Upper lobe of right lung (tissue), 1 donor: ENCODE results near the gene ZNF391. TPM values are rescaled to one million over a fixed set of nuclear protein-coding genes. Genes with fewer than 3 reads are reported as not detected.
A peak's percentile ranks its signal among the peaks of the same experiment; 100 is the strongest.
"Not testable (repeated sequence)": the region's sequence is repeated elsewhere in the genome, so short reads cannot be mapped to it uniquely, and the experiment has no call there.

Experiments used
- ATAC-seq: fragments of 200-7000 bp; cut with Tn5 transposase; one replicate; pipeline ENCODE4 v1.9.1; 2020; ENCODE audit warnings: mild to moderate bottlenecking, moderate library complexity
- DNase-seq: peaks from one replicate; pipeline ENCODE4 v3.0.0-alpha.2; 2020
- H3K27ac ChIP-seq: fragments of 200-600 bp; one replicate; pipeline ENCODE4 v1.8.0; 2022
- H3K27me3 ChIP-seq: fragments of 200-600 bp; one replicate; pipeline ENCODE4 v1.8.0; 2022; ENCODE audit warnings: mild to moderate bottlenecking
- H3K36me3 ChIP-seq: fragments of 200-600 bp; one replicate; pipeline ENCODE4 v1.8.0; 2022
- H3K4me1 ChIP-seq: fragments of 200-600 bp; one replicate; pipeline ENCODE4 v1.8.0; 2022
- H3K4me3 ChIP-seq: fragments of 200-600 bp; one replicate; pipeline ENCODE4 v1.8.0; 2022; ENCODE audit warnings: mild to moderate bottlenecking
- H3K9me3 ChIP-seq: fragments of 200-600 bp; one replicate; pipeline ENCODE4 v1.8.0; 2022
- CTCF ChIP-seq: fragments of 200-600 bp; IDR thresholded peaks from one replicate; pipeline ENCODE4 v1.8.0; 2022; ENCODE audit warnings: antibody characterized with exemption
- intact Hi-C: fragments of 100-400 bp; cut with DNase I; formaldehyde crosslinking; loops from one replicate; pipeline ENCODE4 v1.11.0; 2022
- total RNA-seq: library from RNA; stranded (reverse); fragmentation: NEBNext Ultra II Directional; extraction: Animal tissue kit (Norgen Biotek cat#: 25700); gene quantifications from one replicate; pipeline ENCODE4 v1.2.1, GENCODE V29; 2021
- donor health status: DM: no; HTN: yes; CAD: no; lungs with severe emphysema.

The ZNF391 gene
- total RNA-seq, 1 donor from 2014 or later = 2.1 TPM

- Histone ChIP-seq H3K4me3 (no peak overlapping the region), H3K27ac (no peak overlapping the region), H3K9me3 (no peaks in the 10 kb centered on the region), H3K36me3 (no peaks in the 10 kb centered on the region), H3K27me3 (peaks cover 4% of the 10 kb centered on the region), H3K4me1 (no peaks in the 10 kb centered on the region)
- no peak for TF ChIP-seq CTCF
- no peak for ATAC-seq
- intact Hi-C loops = no loop called here
- DNase-seq = no peak
Observed at GRCh38 chr6:27370391-27370790, 18.2 kb upstream of the ZNF391 start.

GRCh38 chr6:27374824-27375612 is 13.5 kb upstream of the ZNF391 start:
- Histone ChIP-seq H3K4me3 (peak overlapping the region; percentile 73), H3K27me3 (peaks cover 4% of the 10 kb centered on the region), H3K4me1 (no peaks in the 10 kb centered on the region), H3K9me3 (no peaks in the 10 kb centered on the region), H3K27ac (peak overlapping the region; percentile 83), H3K36me3 (no peaks in the 10 kb centered on the region)
- no peak for TF ChIP-seq CTCF
- ATAC-seq (peak; percentile 99), DNase-seq (peak; percentile 91)
- intact Hi-C loops = no loop called here

GRCh38 chr6:27375613-27376079 is 12.9 kb upstream of the ZNF391 start:
- Histone ChIP-seq H3K4me1 (no peaks in the 10 kb centered on the region), H3K4me3 (peak overlapping the region; percentile 73), H3K9me3 (no peaks in the 10 kb centered on the region), H3K36me3 (no peaks in the 10 kb centered on the region), H3K27me3 (peaks cover 4% of the 10 kb centered on the region), H3K27ac (peak overlapping the region; percentile 83)
- ATAC-seq = no peak
- DNase-seq = no peak
- intact Hi-C loops = no loop called here
- TF ChIP-seq CTCF = no peak

- H3K36me3 ChIP-seq, ATAC-seq, H3K4me1 ChIP-seq, H3K9me3 ChIP-seq, H3K27me3 ChIP-seq, H3K27ac ChIP-seq, H3K4me3 ChIP-seq, intact Hi-C loops, DNase-seq: not testable (repeated sequence)
Observed at GRCh38 chr6:27378406-27378805, 10.2 kb upstream of the ZNF391 start.

- intact Hi-C loops, H3K4me1 ChIP-seq, H3K27me3 ChIP-seq, H3K27ac ChIP-seq, H3K9me3 ChIP-seq, H3K4me3 ChIP-seq, H3K36me3 ChIP-seq, DNase-seq, ATAC-seq: not testable (repeated sequence)
Observed at GRCh38 chr6:27381001-27381400, 7.6 kb upstream of the ZNF391 start.

GRCh38 chr6:27383011-27383410 is 5.5 kb upstream of the ZNF391 start:
- Histone ChIP-seq H3K9me3 (no peaks in the 10 kb centered on the region), H3K27me3 (no peaks in the 10 kb centered on the region), H3K27ac (no peak overlapping the region), H3K4me3 (no peak overlapping the region), H3K36me3 (no peaks in the 10 kb centered on the region), H3K4me1 (no peaks in the 10 kb centered on the region)
- no peak for TF ChIP-seq CTCF
- intact Hi-C loops = no loop called here
- ATAC-seq (no peak), DNase-seq (no peak)

- H3K4me3 ChIP-seq = no peak overlapping the region
- H3K9me3 ChIP-seq = no peaks in the 10 kb centered on the region
- no peak for ATAC-seq
- DNase-seq = no peak
- H3K36me3 ChIP-seq = no peaks in the 10 kb centered on the region
- H3K27ac ChIP-seq = no peak overlapping the region
- H3K4me1 ChIP-seq = no peaks in the 10 kb centered on the region
- no peak for TF ChIP-seq CTCF
- intact Hi-C loops = no loop called here
- H3K27me3 ChIP-seq = no peaks in the 10 kb centered on the region
Observed at GRCh38 chr6:27383481-27383880, 5.1 kb upstream of the ZNF391 start.
